ENCODE results near the gene TRIO.

- TF ChIP-seq CTCF (IDR thresholded peaks at IDR 0.05) = no peak
- TF ChIP-seq POLR2A (IDR thresholded peaks at IDR 0.05) = no peak
Measured at GRCh38 chr5:14417792-14418765, 274.9 kb downstream of the TRIO start.
